Stimulated activated CD8-positive, alpha-beta memory T cell treated with anti-CD3 and anti-CD28 coated beads, Interleukin-12 subunit alpha, Interleukin-12 subunit beta, amount 100 ng/mL, for 24 hours (primary cell): Measurements from ENCODE around the gene RBM27.
"Not testable (repeated sequence)": the region's sequence is repeated elsewhere in the genome, so short reads cannot be mapped to it uniquely, and the experiment has no call there.

ENCODE experiments used
- DNase-seq: peaks from one replicate; pipeline ENCODE4 v3.0.0-alpha.2; 2020; ENCODE audit errors: extremely low read depth

The RBM27 gene

GRCh38 chr5:146208916-146209522, 5.6 kb downstream of the RBM27 start:
- DNase-seq, result no peak

- DNase-seq, result no peak
Measured at GRCh38 chr5:146209714-146210113, 6.3 kb downstream of the RBM27 start.

GRCh38 chr5:146210810-146211209, 7.4 kb downstream of the RBM27 start:
- not testable (repeated sequence) for DNase-seq

GRCh38 chr5:146213210-146213826, 9.9 kb downstream of the RBM27 start:
- no peak for DNase-seq

- DNase-seq, result not testable (repeated sequence)
Measured at GRCh38 chr5:146214881-146215280, 11.5 kb downstream of the RBM27 start.

- DNase-seq, result no peak
Measured at GRCh38 chr5:146218168-146218567, 14.8 kb downstream of the RBM27 start.

GRCh38 chr5:146219243-146219642, 15.8 kb downstream of the RBM27 start:
- DNase-seq, result no peak

GRCh38 chr5:146221234-146221633, 17.8 kb downstream of the RBM27 start:
- DNase-seq, result no peak

- DNase-seq, result no peak
Measured at GRCh38 chr5:146222005-146222404, 18.6 kb downstream of the RBM27 start.

- DNase-seq, result no peak
Measured at GRCh38 chr5:146223179-146223578, 19.8 kb downstream of the RBM27 start.

- no peak for DNase-seq
Measured at GRCh38 chr5:146229222-146229621, 25.8 kb downstream of the RBM27 start.

- no peak for DNase-seq
Measured at GRCh38 chr5:146232223-146232622, 28.8 kb downstream of the RBM27 start.

GRCh38 chr5:146233441-146233840, 30.0 kb downstream of the RBM27 start:
- no peak for DNase-seq

GRCh38 chr5:146238973-146239372, 35.6 kb downstream of the RBM27 start:
- DNase-seq, result no peak

- DNase-seq, result no peak
Measured at GRCh38 chr5:146240951-146241350, 37.5 kb downstream of the RBM27 start.

GRCh38 chr5:146243247-146243646, 39.8 kb downstream of the RBM27 start:
- no peak for DNase-seq

GRCh38 chr5:146248561-146248960, 45.2 kb downstream of the RBM27 start:
- no peak for DNase-seq

GRCh38 chr5:146249801-146250200, 46.4 kb downstream of the RBM27 start:
- DNase-seq, result no peak
